ENCODE data around the gene LZTFL1.

The LZTFL1 gene

DNA sequence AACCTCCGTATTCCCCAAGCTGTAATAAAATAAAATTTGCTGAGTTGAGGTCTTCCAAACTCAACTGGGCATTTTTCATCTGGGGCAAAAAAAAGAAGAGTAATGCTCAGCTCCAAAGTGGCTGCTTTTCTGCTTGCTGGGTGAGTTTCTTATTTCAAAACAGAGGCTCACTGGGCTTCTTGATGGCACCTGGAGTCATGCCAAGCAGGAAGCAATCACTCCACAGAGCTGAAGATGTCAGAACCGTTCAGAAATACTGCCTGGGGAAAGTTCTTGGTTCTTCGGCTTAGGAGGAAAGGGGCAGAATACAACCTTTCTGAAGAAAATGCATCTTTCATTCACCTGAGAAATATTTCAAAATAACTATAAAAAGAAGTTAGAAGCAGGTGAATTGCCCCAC lies 48.5 kb upstream of the LZTFL1 start (continued):
- no peak for TF ChIP-seq CSRNP3 (CRISPR knock-in tag; IDR thresholded peaks at IDR 0.05)

GRCh38 chr3:45889337-45889736 lies 47.4 kb upstream of the LZTFL1 start:
- no peak for ATAC-seq
- TF ChIP-seq, protein P1, sequence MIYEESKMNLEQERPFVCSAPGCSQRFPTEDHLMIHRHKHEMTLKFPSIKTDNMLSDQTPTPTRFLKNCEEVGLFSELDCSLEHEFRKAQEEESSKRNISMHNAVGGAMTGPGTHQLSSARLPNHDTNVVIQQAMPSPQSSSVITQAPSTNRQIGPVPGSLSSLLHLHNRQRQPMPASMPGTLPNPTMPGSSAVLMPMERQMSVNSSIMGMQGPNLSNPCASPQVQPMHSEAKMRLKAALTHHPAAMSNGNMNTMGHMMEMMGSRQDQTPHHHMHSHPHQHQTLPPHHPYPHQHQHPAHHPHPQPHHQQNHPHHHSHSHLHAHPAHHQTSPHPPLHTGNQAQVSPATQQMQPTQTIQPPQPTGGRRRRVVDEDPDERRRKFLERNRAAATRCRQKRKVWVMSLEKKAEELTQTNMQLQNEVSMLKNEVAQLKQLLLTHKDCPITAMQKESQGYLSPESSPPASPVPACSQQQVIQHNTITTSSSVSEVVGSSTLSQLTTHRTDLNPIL (CRISPR knock-in tag; IDR thresholded peaks at IDR 0.05; ENCODE audit: low read depth), result no peak
- TF ChIP-seq ARNTL (CRISPR knock-in tag; IDR thresholded peaks at IDR 0.05; ENCODE audit: borderline replicate concordance, low read depth) (no peak), SNAI2 (CRISPR knock-in tag; IDR thresholded peaks at IDR 0.05) (no peak), OSR1 (CRISPR knock-in tag; IDR thresholded peaks at IDR 0.05) (no peak), ZNF565 (CRISPR knock-in tag; conservative IDR thresholded peaks at IDR 0.05; ENCODE audit: low read depth) (no peak), TCF4 (CRISPR knock-in tag; IDR thresholded peaks at IDR 0.05; ENCODE audit: borderline replicate concordance) (no peak), GLIS3 (CRISPR knock-in tag; IDR thresholded peaks at IDR 0.05) (no peak), RARB (CRISPR knock-in tag; IDR thresholded peaks at IDR 0.05) (no peak), TOX (CRISPR knock-in tag; IDR thresholded peaks at IDR 0.05; ENCODE audit: borderline replicate concordance) (no peak), BACH2 (CRISPR knock-in tag; IDR thresholded peaks at IDR 0.05; ENCODE audit: borderline replicate concordance) (no peak), TSHZ2 (CRISPR knock-in tag; IDR thresholded peaks at IDR 0.05) (no peak), ESRRG (CRISPR knock-in tag; IDR thresholded peaks at IDR 0.05) (no peak), ZFP3 (CRISPR knock-in tag; IDR thresholded peaks at IDR 0.05) (no peak)
- TF ChIP-seq, protein P2, sequence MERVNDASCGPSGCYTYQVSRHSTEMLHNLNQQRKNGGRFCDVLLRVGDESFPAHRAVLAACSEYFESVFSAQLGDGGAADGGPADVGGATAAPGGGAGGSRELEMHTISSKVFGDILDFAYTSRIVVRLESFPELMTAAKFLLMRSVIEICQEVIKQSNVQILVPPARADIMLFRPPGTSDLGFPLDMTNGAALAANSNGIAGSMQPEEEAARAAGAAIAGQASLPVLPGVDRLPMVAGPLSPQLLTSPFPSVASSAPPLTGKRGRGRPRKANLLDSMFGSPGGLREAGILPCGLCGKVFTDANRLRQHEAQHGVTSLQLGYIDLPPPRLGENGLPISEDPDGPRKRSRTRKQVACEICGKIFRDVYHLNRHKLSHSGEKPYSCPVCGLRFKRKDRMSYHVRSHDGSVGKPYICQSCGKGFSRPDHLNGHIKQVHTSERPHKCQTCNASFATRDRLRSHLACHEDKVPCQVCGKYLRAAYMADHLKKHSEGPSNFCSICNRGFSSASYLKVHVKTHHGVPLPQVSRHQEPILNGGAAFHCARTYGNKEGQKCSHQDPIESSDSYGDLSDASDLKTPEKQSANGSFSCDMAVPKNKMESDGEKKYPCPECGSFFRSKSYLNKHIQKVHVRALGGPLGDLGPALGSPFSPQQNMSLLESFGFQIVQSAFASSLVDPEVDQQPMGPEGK (CRISPR knock-in tag; IDR thresholded peaks at IDR 0.05; ENCODE audit: borderline replicate concordance), result no peak
- TF ChIP-seq, protein P3, sequence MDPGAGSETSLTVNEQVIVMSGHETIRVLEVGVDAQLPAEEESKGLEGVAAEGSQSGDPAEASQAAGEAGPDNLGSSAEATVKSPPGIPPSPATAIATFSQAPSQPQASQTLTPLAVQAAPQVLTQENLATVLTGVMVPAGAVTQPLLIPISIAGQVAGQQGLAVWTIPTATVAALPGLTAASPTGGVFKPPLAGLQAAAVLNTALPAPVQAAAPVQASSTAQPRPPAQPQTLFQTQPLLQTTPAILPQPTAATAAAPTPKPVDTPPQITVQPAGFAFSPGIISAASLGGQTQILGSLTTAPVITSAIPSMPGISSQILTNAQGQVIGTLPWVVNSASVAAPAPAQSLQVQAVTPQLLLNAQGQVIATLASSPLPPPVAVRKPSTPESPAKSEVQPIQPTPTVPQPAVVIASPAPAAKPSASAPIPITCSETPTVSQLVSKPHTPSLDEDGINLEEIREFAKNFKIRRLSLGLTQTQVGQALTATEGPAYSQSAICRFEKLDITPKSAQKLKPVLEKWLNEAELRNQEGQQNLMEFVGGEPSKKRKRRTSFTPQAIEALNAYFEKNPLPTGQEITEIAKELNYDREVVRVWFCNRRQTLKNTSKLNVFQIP (CRISPR knock-in tag; IDR thresholded peaks at IDR 0.05; ENCODE audit: borderline replicate concordance, low read depth), result no peak

- ATAC-seq, result no peak
- TF ChIP-seq ZC3H10 (CRISPR knock-in tag; IDR thresholded peaks at IDR 0.05) (no peak), GLIS3 (CRISPR knock-in tag; IDR thresholded peaks at IDR 0.05) (no peak), PPARA (CRISPR knock-in tag; IDR thresholded peaks at IDR 0.05; ENCODE audit: borderline replicate concordance) (no peak), BACH2 (CRISPR knock-in tag; IDR thresholded peaks at IDR 0.05; ENCODE audit: borderline replicate concordance) (no peak), ZFP30 (CRISPR knock-in tag; IDR thresholded peaks at IDR 0.05) (no peak), ZNF8 (CRISPR knock-in tag; IDR thresholded peaks at IDR 0.05) (no peak)
Observed at GRCh38 chr3:45887759-45888511, 46.0 kb upstream of the LZTFL1 start.
